Natural killer cell (primary cell): ENCODE measurements around the gene VAMP8. TPM values are rescaled to one million over a fixed set of nuclear protein-coding genes. Genes with fewer than 3 reads are reported as not detected.

Source experiments
- ATAC-seq, 3 donors: fragments of 150-1000 bp in 2 of 3; fragments of 200-7000 bp in 1 of 3; cut with Tn5 transposase; 1 replicate in 1 of 3; 2 replicates in 2 of 3; pipeline ENCODE4 v1.10.0; 2021; ENCODE audit warnings: mild to moderate bottlenecking in 2 of 3, moderate library complexity in 2 of 3
- DNase-seq, 2 donors: peaks; one replicate each; pipeline versions ENCODE4 v3.0.0 to v3.0.0-alpha.2; 2013 to 2021; ENCODE audit warnings: mixed read lengths in 1 of 2
- H3K27ac ChIP-seq: one replicate; pipeline ENCODE4 v1.5.1; 2013; ENCODE audit warnings: mild to moderate bottlenecking, low read length
- H3K27me3 ChIP-seq: one replicate; pipeline ENCODE4 v1.6.1; 2013; ENCODE audit warnings: low read length; ENCODE audit not compliant: control insufficient read depth, insufficient read depth
- H3K36me3 ChIP-seq: one replicate; pipeline ENCODE4 v1.6.1; 2013; ENCODE audit warnings: low read length; ENCODE audit not compliant: control insufficient read depth, insufficient read depth
- H3K4me1 ChIP-seq: one replicate; pipeline ENCODE4 v1.6.1; 2013; ENCODE audit warnings: low read length; ENCODE audit not compliant: control insufficient read depth, insufficient read depth
- H3K4me3 ChIP-seq: one replicate; pipeline ENCODE4 v1.5.1; 2013; ENCODE audit warnings: low read length
- H3K9me3 ChIP-seq: one replicate; pipeline ENCODE4 v1.6.1; 2013; ENCODE audit warnings: low read length; ENCODE audit not compliant: control insufficient read depth, insufficient read depth
- H3K27ac Mint-ChIP-seq, 2 donors: one replicate each; pipeline ENCODE4 v1.8.0; 2022; ENCODE audit warnings: mild to moderate bottlenecking in 2 of 2, mixed read lengths in 2 of 2, moderate library complexity in 1 of 2
- H3K27me3 Mint-ChIP-seq, 2 donors: one replicate each; pipeline ENCODE4 v1.8.0; 2022; ENCODE audit warnings: low read depth in 2 of 2, mixed read lengths in 2 of 2
- H3K36me3 Mint-ChIP-seq: one replicate; pipeline ENCODE4 v1.8.0; 2022; ENCODE audit warnings: mixed read lengths
- H3K4me1 Mint-ChIP-seq, 2 donors: one replicate each; pipeline ENCODE4 v1.8.0; 2022; ENCODE audit warnings: mixed read lengths in 2 of 2
- H3K4me3 Mint-ChIP-seq: one replicate; pipeline ENCODE4 v1.8.0; 2022; ENCODE audit warnings: mild to moderate bottlenecking, moderate library complexity, mixed read lengths
- H3K9me3 Mint-ChIP-seq, 2 donors: one replicate each; pipeline ENCODE4 v1.8.0; 2022; ENCODE audit warnings: mixed read lengths in 2 of 2
- CTCF ChIP-seq: fragments of 200-600 bp; IDR thresholded peaks from one replicate; pipeline ENCODE4 v1.8.0; 2022; ENCODE audit warnings: antibody characterized with exemption
- WGBS: methylation state at CpG from one replicate; pipeline ENCODE4 v1.1.7; 2013; ENCODE audit warnings: missing lambda C conversion rate; ENCODE audit not compliant: insufficient coverage; 5-methylcytosine and 5-hydroxymethylcytosine counted together
- intact Hi-C: fragments of 100-400 bp; cut with micrococcal nuclease; formaldehyde crosslinking; loops from one replicate; pipeline ENCODE4 v1.14.2; 2022
- total RNA-seq, 4 donors: library from RNA; stranded (reverse); fragments of 120-200 nt in 1 of 4; gene quantifications; one replicate each; pipeline versions ENCODE4 v1.2.3 to v1.2.4, GENCODE V29; 2013 to 2022

The VAMP8 gene
- total RNA-seq: 100 to 1,000 TPM; 105 to 116 (median 111) TPM
- total RNA-seq (2013): 105 TPM

DNA sequence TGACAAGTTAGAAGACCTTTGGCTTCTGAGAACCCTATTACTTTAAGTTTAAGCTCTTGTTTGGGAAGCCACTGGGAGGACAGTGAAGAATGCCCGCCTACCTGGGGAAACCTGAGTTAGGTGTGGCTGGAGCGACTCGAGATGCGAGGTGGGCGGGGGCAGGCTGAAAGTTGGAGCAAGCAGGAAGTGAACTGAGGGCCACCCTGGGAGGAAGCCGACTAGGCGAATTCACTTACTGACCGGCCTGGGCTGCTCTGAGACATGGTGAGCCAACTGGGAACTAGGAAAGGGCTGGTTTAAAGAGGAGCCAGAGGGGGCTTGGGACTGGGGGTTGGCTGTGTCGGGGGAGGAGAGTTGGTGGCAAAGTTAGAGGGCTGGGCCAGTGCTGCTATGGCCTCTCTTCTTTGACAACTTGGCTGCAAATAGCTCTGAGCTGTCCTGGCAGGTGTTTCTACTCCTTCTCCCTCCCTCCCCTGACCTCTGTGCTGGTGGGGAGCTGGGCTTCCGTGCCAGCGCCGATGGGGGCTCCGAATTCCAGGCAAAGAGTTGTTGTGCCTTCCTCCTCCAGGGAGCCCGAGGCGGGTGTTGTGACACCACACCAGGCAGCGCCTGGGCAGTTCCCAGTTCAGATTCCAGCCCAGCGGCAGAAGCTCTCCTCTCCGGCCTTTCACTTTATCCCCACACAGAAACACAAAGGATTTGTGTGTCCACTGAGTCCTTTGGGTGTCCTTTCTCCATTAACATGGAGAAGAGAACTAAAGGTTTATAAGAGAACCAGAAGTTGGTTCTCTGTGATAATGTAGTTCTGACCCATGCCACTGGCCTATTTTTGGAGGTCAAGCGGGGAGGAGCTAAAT lies at the start of gene VAMP8:
Gene VAMP8, plus strand, starts transcription at position 201 of the 857 bp plus-strand sequence. Its CDS starts 61 bp downstream, at position 262.
- Mint-ChIP-seq H3K27me3 (no peaks in the 10 kb centered on the region), H3K4me1 (peaks cover 28 to 39% of the 10 kb centered on the region in 2 donors), H3K4me3 (peak within 1 kb of the TSS; percentile 93), H3K9me3 (no peaks in the 10 kb centered on the region), H3K27ac (peak within 1 kb of the TSS; percentile 86 to 95), H3K36me3 (no peaks in the 10 kb centered on the region)
- Histone ChIP-seq H3K9me3 (no peaks in the 10 kb centered on the region), H3K27me3 (no peaks in the 10 kb centered on the region), H3K27ac (peak within 1 kb of the TSS; percentile 77), H3K4me1 (peaks cover 31% of the 10 kb centered on the region), H3K4me3 (peak within 1 kb of the TSS; percentile 70), H3K36me3 (peaks cover 16% of the 10 kb centered on the region)
- ATAC-seq (peak; percentile 79 to 86 (median 81)), DNase-seq (peak; percentile 44 to 79)
- TF ChIP-seq CTCF: no peak
- intact Hi-C loops: no loop called here
- WGBS: under 1% methylated on average over 18 of the region's 19 CpGs

GRCh38 chr2:85527787-85528186 lies 49.6 kb upstream of the VAMP8 start:
- no peaks in the 10 kb centered on the region for H3K36me3 Mint-ChIP-seq
- intact Hi-C loops: no loop called here
- H3K9me3 Mint-ChIP-seq: no peaks in the 10 kb centered on the region

DNA sequence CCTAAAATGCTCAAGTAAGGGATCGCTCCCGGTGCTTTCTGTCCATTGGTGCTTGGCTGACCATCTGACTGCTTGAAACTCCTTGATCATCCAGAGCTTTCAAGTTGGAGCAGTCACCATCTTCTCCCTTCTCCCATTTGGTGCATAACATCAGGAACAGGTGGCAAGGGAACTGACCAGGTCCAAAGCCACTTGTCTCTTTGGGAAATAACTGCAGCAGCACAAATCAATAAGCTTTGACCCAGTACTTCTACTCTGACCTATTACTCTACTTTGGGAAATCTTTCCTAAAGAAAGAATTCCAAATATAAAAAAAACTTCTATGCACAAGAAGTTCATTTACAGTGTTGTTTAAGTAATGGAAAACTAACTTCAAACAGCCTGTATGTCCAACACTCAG lies 49.0 kb upstream of the VAMP8 start:
- Histone ChIP-seq H3K27me3 (peaks cover 2% of the 10 kb centered on the region), H3K36me3 (no peaks in the 10 kb centered on the region), H3K9me3 (no peaks in the 10 kb centered on the region), H3K4me1 (no peaks in the 10 kb centered on the region), H3K27ac (no peak overlapping the region), H3K4me3 (no peak overlapping the region)
- WGBS: 98% methylated on average over 2 of the region's 2 CpGs
- Mint-ChIP-seq H3K27me3 (peaks cover 5 to 11% of the 10 kb centered on the region in 2 donors), H3K4me1 (no peaks in the 10 kb centered on the region), H3K4me3 (no peak overlapping the region), H3K36me3 (no peaks in the 10 kb centered on the region), H3K27ac (no peak overlapping the region), H3K9me3 (no peaks in the 10 kb centered on the region)
- intact Hi-C loops: no loop called here
- no peak for DNase-seq
- no peak for ATAC-seq
- no peak for TF ChIP-seq CTCF

More at GRCh38 chr2:85527787-85528186, 49.6 kb upstream of the VAMP8 start:
- Histone ChIP-seq H3K4me1 (no peaks in the 10 kb centered on the region), H3K27me3 (peaks cover 2% of the 10 kb centered on the region), H3K36me3 (no peaks in the 10 kb centered on the region), H3K9me3 (no peaks in the 10 kb centered on the region), H3K4me3 (no peak overlapping the region), H3K27ac (no peak overlapping the region)
- H3K27me3 Mint-ChIP-seq: peaks cover 5 to 11% of the 10 kb centered on the region in 2 donors
- no peaks in the 10 kb centered on the region for H3K4me1 Mint-ChIP-seq
- DNase-seq (no peak), ATAC-seq (no peak)
- H3K4me3 Mint-ChIP-seq: no peak overlapping the region
- no peak overlapping the region for H3K27ac Mint-ChIP-seq
- no peak for TF ChIP-seq CTCF
